ENCODE measurements around the gene MEOX1.
"Not testable (repeated sequence)": the region's sequence is repeated elsewhere in the genome, so short reads cannot be mapped to it uniquely, and the experiment has no call there.

Gene MEOX1

GRCh38 chr17:43616852-43617251, 44.9 kb downstream of the MEOX1 start:
- DNase-seq (ENCODE audit: low spot score): no peak

GRCh38 chr17:43616421-43616820, 45.3 kb downstream of the MEOX1 start:
- no peak for DNase-seq (ENCODE audit: low spot score)

GRCh38 chr17:43616029-43616351, 45.7 kb downstream of the MEOX1 start:
- DNase-seq (ENCODE audit: low spot score): no peak

GRCh38 chr17:43615330-43616028, 46.2 kb downstream of the MEOX1 start:
- DNase-seq (ENCODE audit: low spot score): no peak

- no peak for DNase-seq (ENCODE audit: low spot score)
Observed at GRCh38 chr17:43614561-43614960, 47.2 kb downstream of the MEOX1 start.

GRCh38 chr17:43613917-43614316, 47.8 kb downstream of the MEOX1 start:
- no peak for DNase-seq (ENCODE audit: low spot score)

- no peak for DNase-seq (ENCODE audit: low spot score)
Observed at GRCh38 chr17:43612515-43612914, 49.2 kb downstream of the MEOX1 start.

- no peak for DNase-seq (ENCODE audit: low spot score)
Observed at GRCh38 chr17:43611230-43611969, 50.3 kb downstream of the MEOX1 start.

GRCh38 chr17:43609613-43610385, 51.9 kb downstream of the MEOX1 start:
- DNase-seq (ENCODE audit: low spot score): no peak

- no peak for DNase-seq (ENCODE audit: low spot score)
Observed at GRCh38 chr17:43608313-43608712, 53.4 kb downstream of the MEOX1 start.

- DNase-seq (ENCODE audit: low spot score): no peak
Observed at GRCh38 chr17:43604549-43604948, 57.2 kb downstream of the MEOX1 start.

GRCh38 chr17:43603321-43603720, 58.4 kb downstream of the MEOX1 start:
- no peak for DNase-seq (ENCODE audit: low spot score)

- DNase-seq (ENCODE audit: low spot score): not testable (repeated sequence)
Observed at GRCh38 chr17:43602556-43602955, 59.2 kb downstream of the MEOX1 start.

GRCh38 chr17:43601280-43602039, 60.3 kb downstream of the MEOX1 start:
- no peak for DNase-seq (ENCODE audit: low spot score)

GRCh38 chr17:43599835-43600234, 61.9 kb downstream of the MEOX1 start:
- DNase-seq (ENCODE audit: low spot score): no peak

- DNase-seq (ENCODE audit: low spot score): no peak
Observed at GRCh38 chr17:43599046-43599395, 62.7 kb downstream of the MEOX1 start.

- no peak for DNase-seq (ENCODE audit: low spot score)
Observed at GRCh38 chr17:43598357-43599045, 63.2 kb downstream of the MEOX1 start.

- DNase-seq (ENCODE audit: low spot score): no peak
Observed at GRCh38 chr17:43597624-43598356, 63.9 kb downstream of the MEOX1 start.

- DNase-seq (ENCODE audit: low spot score): no peak
Observed at GRCh38 chr17:43595466-43595865, 66.3 kb downstream of the MEOX1 start.

- no peak for DNase-seq (ENCODE audit: low spot score)
Observed at GRCh38 chr17:43591779-43592562, 69.8 kb downstream of the MEOX1 start.

Measured in HuH-7 (cell line).